ENCODE measurements around the gene SLC30A10. TPM values are rescaled to one million over a fixed set of nuclear protein-coding genes. Genes with fewer than 3 reads are reported as not detected.
"Not testable (repeated sequence)": the region's sequence is repeated elsewhere in the genome, so short reads cannot be mapped to it uniquely, and the experiment has no call there.

Gene SLC30A10
- polyA plus RNA-seq, 3 donors = 0.10 to 0.35 (median 0.13) TPM

GRCh38 chr1:219892271-219892670 is 36.1 kb downstream of the SLC30A10 start:
- not testable (repeated sequence) for DNase-seq

- not testable (repeated sequence) for DNase-seq
Observed at GRCh38 chr1:219891846-219892245, 36.5 kb downstream of the SLC30A10 start.

- not testable (repeated sequence) for DNase-seq
Observed at GRCh38 chr1:219888667-219889066, 39.7 kb downstream of the SLC30A10 start.

GRCh38 chr1:219885680-219886079 is 42.7 kb downstream of the SLC30A10 start:
- no peak for DNase-seq

GRCh38 chr1:219883400-219884332 is 44.7 kb downstream of the SLC30A10 start:
- DNase-seq = no peak

GRCh38 chr1:219882755-219883154 is 45.6 kb downstream of the SLC30A10 start:
- DNase-seq = no peak

GRCh38 chr1:219882096-219882495 is 46.3 kb downstream of the SLC30A10 start:
- no peak for DNase-seq

- DNase-seq = no peak
Observed at GRCh38 chr1:219880765-219881457, 47.4 kb downstream of the SLC30A10 start.

- DNase-seq = no peak
Observed at GRCh38 chr1:219876798-219877209, 51.6 kb downstream of the SLC30A10 start.

GRCh38 chr1:219875860-219876259 is 52.5 kb downstream of the SLC30A10 start:
- DNase-seq = no peak

- not testable (repeated sequence) for DNase-seq
Observed at GRCh38 chr1:219872538-219872937, 55.8 kb downstream of the SLC30A10 start.

GRCh38 chr1:219871427-219872057 is 56.8 kb downstream of the SLC30A10 start:
- DNase-seq = no peak

- not testable (repeated sequence) for DNase-seq
Observed at GRCh38 chr1:219868615-219869014, 59.7 kb downstream of the SLC30A10 start.

Other genes starting within 250 kb of the SLC30A10 start
- 100 to 1,000 TPM in 2 of 3 donors, 10 to 100 TPM in 1; 87.2 to 107 (median 103) TPM for gene EPRS1, start 117.9 kb upstream of the SLC30A10 start, polyA plus RNA-seq (ENCODE audit: insufficient read length in 3 of 3)
- 10 to 100 TPM; 46.0 to 57.3 (median 47.4) TPM for gene BPNT1, start 161.2 kb upstream of the SLC30A10 start, polyA plus RNA-seq (ENCODE audit: insufficient read length in 3 of 3)
- 10 to 100 TPM; 85.6 to 90.1 (median 87.6) TPM for gene IARS2, start 165.6 kb upstream of the SLC30A10 start, polyA plus RNA-seq (ENCODE audit: insufficient read length in 3 of 3)